H9 (cell line): Measurements from ENCODE around the gene NRXN3. TPM values are rescaled to one million over a fixed set of nuclear protein-coding genes. Genes with fewer than 3 reads are reported as not detected.

Experiments used
- DNase-seq: peaks from one replicate; pipeline ENCODE4 v3.0.0-alpha.2; 2017
- H2AFZ ChIP-seq: one replicate; pipeline ENCODE4 v1.6.1; 2013; ENCODE audit warnings: mild to moderate bottlenecking, low read length, control low read depth, moderate library complexity
- H2AK5ac ChIP-seq: 2 replicates; pipeline ENCODE4 v1.6.1; 2013; ENCODE audit warnings: low read length, control low read depth, mixed read lengths; ENCODE audit not compliant: insufficient read length
- H2BK120ac ChIP-seq: one replicate; pipeline ENCODE4 v1.6.1; 2013; ENCODE audit warnings: low read depth, mild to moderate bottlenecking, low read length, control low read depth, inconsistent platforms; ENCODE audit not compliant: poor library complexity, severe bottlenecking
- H2BK12ac ChIP-seq: 2 replicates; pipeline ENCODE4 v1.6.1; 2013; ENCODE audit warnings: low read length, control low read depth, mixed read lengths, low read depth; ENCODE audit not compliant: insufficient read length
- H2BK15ac ChIP-seq: 2 replicates; pipeline ENCODE4 v1.6.1; 2013; ENCODE audit warnings: low read depth, low read length, control low read depth
- H2BK20ac ChIP-seq: one replicate; pipeline ENCODE4 v1.6.1; 2013; ENCODE audit warnings: low read depth, mild to moderate bottlenecking, low read length, control low read depth, inconsistent platforms; ENCODE audit not compliant: poor library complexity, severe bottlenecking
- H2BK5ac ChIP-seq: 2 replicates; pipeline ENCODE4 v1.6.1; 2013; ENCODE audit warnings: low read length, control low read depth, mixed read lengths; ENCODE audit not compliant: insufficient read length
- H3K14ac ChIP-seq: 2 replicates; pipeline ENCODE4 v1.6.1; 2013; ENCODE audit warnings: low read length, control low read depth; ENCODE audit not compliant: insufficient read depth
- H3K18ac ChIP-seq: 2 replicates; pipeline ENCODE4 v1.6.1; 2013; ENCODE audit warnings: low read depth, mild to moderate bottlenecking, mixed read lengths, low read length, control low read depth; ENCODE audit not compliant: insufficient read length
- H3K23ac ChIP-seq: 2 replicates; pipeline ENCODE4 v1.6.1; 2013; ENCODE audit warnings: low read length, control low read depth, mixed read lengths, low read depth; ENCODE audit not compliant: insufficient read length
- H3K23me2 ChIP-seq: 2 replicates; pipeline ENCODE4 v1.6.1; 2013; ENCODE audit warnings: low read depth, mild to moderate bottlenecking, mixed read lengths, low read length, control low read depth; ENCODE audit not compliant: insufficient read length, poor library complexity, severe bottlenecking
- H3K27ac ChIP-seq: 2 replicates; pipeline ENCODE4 v1.5.1; 2013; ENCODE audit warnings: low read length, control low read depth, mixed read lengths, low read depth; ENCODE audit not compliant: insufficient read length
- H3K27me3 ChIP-seq: 2 replicates; pipeline ENCODE4 v1.6.1; 2013; ENCODE audit warnings: low read length, control low read depth, inconsistent platforms; ENCODE audit not compliant: insufficient read depth
- H3K4ac ChIP-seq: 2 replicates; pipeline ENCODE4 v1.6.1; 2013; ENCODE audit warnings: low read depth, mild to moderate bottlenecking, control low read depth, inconsistent platforms, low read length, moderate library complexity
- H3K4me1 ChIP-seq: 2 replicates; pipeline ENCODE4 v1.6.1; 2013; ENCODE audit warnings: low read length, control low read depth, inconsistent platforms; ENCODE audit not compliant: insufficient read depth
- H3K4me2 ChIP-seq: 2 replicates; pipeline ENCODE4 v1.6.1; 2013; ENCODE audit warnings: low read length, control low read depth, mixed read lengths; ENCODE audit not compliant: insufficient read length, insufficient read depth
- H3K56ac ChIP-seq: 2 replicates; pipeline ENCODE4 v1.6.1; 2013; ENCODE audit warnings: low read depth, mild to moderate bottlenecking, mixed read lengths, low read length, control low read depth; ENCODE audit not compliant: insufficient read length
- H3K79me1 ChIP-seq: 2 replicates; pipeline ENCODE4 v1.6.1; 2013; ENCODE audit warnings: low read depth, mild to moderate bottlenecking, moderate library complexity, low read length, control low read depth, inconsistent platforms; ENCODE audit not compliant: insufficient read depth, poor library complexity, severe bottlenecking
- H3K79me2 ChIP-seq: 2 replicates; pipeline ENCODE4 v1.6.1; 2013; ENCODE audit warnings: low read length, control low read depth, inconsistent platforms; ENCODE audit not compliant: insufficient read depth
- H3K9ac ChIP-seq: 2 replicates; pipeline ENCODE4 v1.6.1; 2013; ENCODE audit warnings: low read length, control low read depth, mixed read lengths; ENCODE audit not compliant: insufficient read length; ENCODE audit errors: extremely low read depth
- H3K9me3 ChIP-seq: one replicate; pipeline ENCODE4 v1.6.1; 2013; ENCODE audit warnings: low read depth, low read length, inconsistent platforms; ENCODE audit not compliant: control insufficient read depth
- H3T11ph ChIP-seq: one replicate; pipeline ENCODE4 v1.6.1; 2013; ENCODE audit warnings: mild to moderate bottlenecking, low read length, control low read depth, inconsistent platforms
- H4K20me1 ChIP-seq: one replicate; pipeline ENCODE4 v1.6.1; 2013; ENCODE audit not compliant: control insufficient read depth, insufficient read length, insufficient read depth
- H4K5ac ChIP-seq: 2 replicates; pipeline ENCODE4 v1.6.1; 2013; ENCODE audit warnings: low read depth, mild to moderate bottlenecking, mixed read lengths, low read length, control low read depth; ENCODE audit not compliant: insufficient read length
- H4K8ac ChIP-seq: replicated peaks from 2 replicates; pipeline ENCODE4 v1.6.1; 2013; ENCODE audit warnings: low read length, control low read depth, mixed read lengths, low read depth; ENCODE audit not compliant: insufficient read length
- H4K91ac ChIP-seq: 2 replicates; pipeline ENCODE4 v1.6.1; 2013; ENCODE audit warnings: low read depth, mild to moderate bottlenecking, moderate library complexity, mixed read lengths, low read length, control low read depth; ENCODE audit not compliant: insufficient read length
- H3K27ac Mint-ChIP-seq, 3 experiments: 2 replicates in 2 of 3; 3 replicates in 1 of 3; pipeline ENCODE4 v1.8.0; 2020 to 2021; ENCODE audit warnings: mixed read lengths in 3 of 3, mild to moderate bottlenecking in 1 of 3, moderate library complexity in 1 of 3
- H3K27me3 Mint-ChIP-seq: 2 replicates; pipeline ENCODE4 v1.8.0; 2021; ENCODE audit warnings: low read depth, mild to moderate bottlenecking, moderate library complexity, mixed read lengths
- H3K36me3 Mint-ChIP-seq, 3 experiments: 2 replicates in 2 of 3; 3 replicates in 1 of 3; pipeline ENCODE4 v1.8.0; 2020 to 2021; ENCODE audit warnings: low read depth in 3 of 3, mixed read lengths in 3 of 3; ENCODE audit not compliant: insufficient read depth in 1 of 3
- H3K4me1 Mint-ChIP-seq, 2 experiments: 2 replicates each; pipeline ENCODE4 v1.8.0; 2020; ENCODE audit warnings: mixed read lengths in 2 of 2
- H3K4me3 Mint-ChIP-seq, 2 experiments: 2 replicates in 1 of 2; 3 replicates in 1 of 2; pipeline ENCODE4 v1.8.0; 2020 to 2021; ENCODE audit warnings: mild to moderate bottlenecking in 2 of 2, mixed read lengths in 2 of 2, moderate library complexity in 1 of 2
- H3K9me3 Mint-ChIP-seq, 2 experiments: 2 replicates in 1 of 2; 3 replicates in 1 of 2; pipeline ENCODE4 v1.8.0; 2020; ENCODE audit warnings: mild to moderate bottlenecking in 2 of 2, mixed read lengths in 2 of 2, moderate library complexity in 1 of 2
- WGBS: extraction: QIAGEN DNeasy Blood & Tissue Kit; methylation state at CpG from one replicate; pipeline ENCODE4 v1.1.7; 2013; ENCODE audit warnings: missing lambda C conversion rate, low lambda C conversion rate, mixed read lengths; ENCODE audit not compliant: insufficient read length; ENCODE audit errors: extremely low coverage; 5-methylcytosine and 5-hydroxymethylcytosine counted together
- total RNA-seq: library from RNA; stranded (reverse); gene quantifications from 2 replicates; pipeline ENCODE4 v1.2.1, GENCODE V29; 2021
- TF ChIP-seq, protein P1 (sequence below): fragments of 200-600 bp; sonication (generic); conservative IDR thresholded peaks from 3 replicates; pipeline ENCODE4 v1.8.0; 2021; ENCODE audit warnings: antibody characterized with exemption, mild to moderate bottlenecking

The NRXN3 gene
- total RNA-seq, 1 experiment from 2014 or later, result 1.8 TPM

GRCh38 chr14:78131201-78131600, 39.0 kb upstream of the NRXN3 start:
- Histone ChIP-seq H3K14ac (no peak overlapping the region), H2AFZ (no peak overlapping the region), H3K27ac (no peak overlapping the region), H3T11ph (no peak overlapping the region), H3K27me3 (no peaks in the 10 kb centered on the region), H3K79me2 (no peaks in the 10 kb centered on the region), H3K4me2 (no peak overlapping the region), H4K8ac (no peak overlapping the region), H2BK20ac (no peak overlapping the region), H3K9ac (no peak overlapping the region), H3K4me1 (no peaks in the 10 kb centered on the region), H4K91ac (no peak overlapping the region), H2BK15ac (no peak overlapping the region), H3K18ac (no peak overlapping the region), H3K23me2 (no peaks in the 10 kb centered on the region), H2BK120ac (no peak overlapping the region), H2BK5ac (no peak overlapping the region), H3K56ac (no peak overlapping the region), H4K20me1 (no peaks in the 10 kb centered on the region), H2BK12ac (no peak overlapping the region), H3K4ac (no peak overlapping the region), H3K9me3 (no peaks in the 10 kb centered on the region), H4K5ac (no peak overlapping the region), H3K23ac (no peak overlapping the region), H2AK5ac (no peak overlapping the region), H3K79me1 (no peaks in the 10 kb centered on the region)
- no peak overlapping the region for H3K4me3 Mint-ChIP-seq
- peaks cover 1% of the 10 kb centered on the region; the same call in 1 of the 2 replicates for H3K27me3 Mint-ChIP-seq
- H3K4me1 Mint-ChIP-seq, result peaks cover 7 to 8% of the 10 kb centered on the region in 2 experiments
- no peaks in the 10 kb centered on the region for H3K36me3 Mint-ChIP-seq
- H3K27ac Mint-ChIP-seq, result no peak overlapping the region; a peak in 1 of 7 replicates
- TF ChIP-seq, protein P1, sequence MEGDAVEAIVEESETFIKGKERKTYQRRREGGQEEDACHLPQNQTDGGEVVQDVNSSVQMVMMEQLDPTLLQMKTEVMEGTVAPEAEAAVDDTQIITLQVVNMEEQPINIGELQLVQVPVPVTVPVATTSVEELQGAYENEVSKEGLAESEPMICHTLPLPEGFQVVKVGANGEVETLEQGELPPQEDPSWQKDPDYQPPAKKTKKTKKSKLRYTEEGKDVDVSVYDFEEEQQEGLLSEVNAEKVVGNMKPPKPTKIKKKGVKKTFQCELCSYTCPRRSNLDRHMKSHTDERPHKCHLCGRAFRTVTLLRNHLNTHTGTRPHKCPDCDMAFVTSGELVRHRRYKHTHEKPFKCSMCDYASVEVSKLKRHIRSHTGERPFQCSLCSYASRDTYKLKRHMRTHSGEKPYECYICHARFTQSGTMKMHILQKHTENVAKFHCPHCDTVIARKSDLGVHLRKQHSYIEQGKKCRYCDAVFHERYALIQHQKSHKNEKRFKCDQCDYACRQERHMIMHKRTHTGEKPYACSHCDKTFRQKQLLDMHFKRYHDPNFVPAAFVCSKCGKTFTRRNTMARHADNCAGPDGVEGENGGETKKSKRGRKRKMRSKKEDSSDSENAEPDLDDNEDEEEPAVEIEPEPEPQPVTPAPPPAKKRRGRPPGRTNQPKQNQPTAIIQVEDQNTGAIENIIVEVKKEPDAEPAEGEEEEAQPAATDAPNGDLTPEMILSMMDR, result no peak
- H3K9me3 Mint-ChIP-seq, result no peaks in the 10 kb centered on the region
- no peak for DNase-seq
- no CpG with 5 or more reads among the region's 4 CpGs for WGBS
